ENCODE data around the gene ZDHHC23.

ZDHHC23 gene
- 11.2 to 17.0 reads per million in 2 experiments for total RNA-seq

DNA sequence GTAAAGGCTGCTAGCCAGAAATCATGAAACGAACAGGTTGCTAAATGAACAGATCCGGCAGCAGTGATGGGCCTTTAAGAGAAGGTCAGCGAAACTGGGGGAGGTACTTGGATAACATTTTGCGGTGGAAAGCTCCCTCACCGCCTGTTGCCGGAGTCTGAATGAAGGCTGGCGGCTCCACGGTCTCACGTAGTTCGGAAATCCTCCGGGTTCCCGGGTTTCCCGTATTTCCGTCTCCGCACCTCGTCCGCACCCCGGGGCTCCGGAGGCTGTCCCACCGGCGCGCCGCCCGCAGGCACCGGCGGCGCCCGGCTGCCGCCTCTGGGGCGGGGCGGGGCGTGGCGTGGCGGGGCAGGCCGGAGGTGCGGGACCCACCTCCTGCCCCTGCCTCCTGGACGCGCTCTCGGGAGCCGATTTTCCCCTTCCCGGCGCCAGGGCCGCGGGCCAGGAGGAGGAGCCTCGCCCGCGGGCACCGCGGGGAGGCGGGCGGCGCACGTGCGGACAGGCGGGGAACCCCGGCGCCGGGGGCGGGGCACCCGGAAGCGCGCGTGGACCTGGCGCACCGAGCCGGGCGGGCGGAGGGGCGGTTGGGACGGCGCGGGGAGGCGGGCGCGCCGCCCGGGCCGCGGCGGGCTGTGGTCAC is at the start of gene ZDHHC23:
Gene ZDHHC23, plus strand, starts transcription at position 642 of the 643 bp plus-strand sequence. CDS start 790 bp downstream, outside the sequence.
- peak; percentile 56 for DNase-seq (ENCODE audit: low read depth)

DNA sequence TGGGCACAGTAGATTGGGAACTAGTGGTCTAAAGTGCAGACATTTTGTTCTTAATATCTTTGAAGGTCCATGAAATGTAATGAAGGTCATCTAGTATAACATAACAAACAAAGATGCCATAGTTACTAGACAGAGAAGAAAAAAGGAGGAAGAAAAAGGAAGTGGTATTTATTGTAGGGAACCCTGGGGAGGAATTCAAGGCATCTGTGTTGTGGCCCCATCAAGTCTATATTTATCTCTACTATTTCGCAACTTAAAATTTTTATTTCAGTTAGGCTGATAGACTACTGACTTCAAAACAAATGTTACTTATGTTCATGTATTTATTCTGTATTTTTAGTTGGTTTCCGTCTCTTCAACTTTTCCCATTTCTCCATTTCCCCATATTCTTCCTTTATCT is 48.9 kb upstream of the ZDHHC23 start:
- DNase-seq (ENCODE audit: low read depth) = no peak

- no peak for DNase-seq (ENCODE audit: low read depth)
These were observed 41.2 kb upstream of the ZDHHC23 start for GRCh38 chr3:113906568-113907140.

- no peak for DNase-seq (ENCODE audit: low read depth)
These were observed 39.7 kb upstream of the ZDHHC23 start for GRCh38 chr3:113908133-113908532.

- DNase-seq (ENCODE audit: low read depth) = no peak
These were observed 36.8 kb upstream of the ZDHHC23 start for GRCh38 chr3:113910966-113911365.

DNA sequence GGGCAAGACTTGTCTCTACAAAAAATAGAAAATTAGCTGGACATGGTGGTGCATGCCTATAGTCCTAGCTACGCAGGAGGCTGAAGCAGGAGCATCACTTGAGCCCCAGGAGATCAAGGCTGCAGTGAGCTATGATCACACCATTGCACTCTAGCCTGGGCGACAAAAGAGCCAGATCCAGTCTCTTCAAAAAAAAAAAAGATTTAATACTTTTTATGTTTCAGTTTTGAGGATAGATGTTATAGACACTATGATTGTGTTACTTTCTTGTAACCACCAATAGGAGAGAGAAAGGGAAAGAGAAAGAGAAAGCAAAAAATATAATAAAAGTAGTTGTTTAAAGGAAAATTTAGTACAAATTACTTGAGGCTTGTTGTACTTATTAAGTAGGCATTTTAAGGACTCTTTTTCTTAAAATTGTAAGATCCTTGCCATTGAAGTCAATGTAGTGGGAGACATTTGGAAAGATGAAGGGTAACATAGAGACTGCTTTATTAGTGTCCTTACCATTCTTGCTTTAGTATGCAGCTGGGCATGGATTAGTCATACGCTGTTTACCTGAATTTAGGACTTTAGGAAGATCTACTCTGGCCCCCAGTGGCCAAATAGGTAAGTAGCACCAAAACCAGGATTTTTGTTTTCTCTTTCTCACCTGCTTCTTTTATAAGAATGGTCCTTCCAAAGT is 35.1 kb upstream of the ZDHHC23 start:
- no peak for DNase-seq (ENCODE audit: low read depth)

- no peak for DNase-seq (ENCODE audit: low read depth)
These were observed 33.2 kb upstream of the ZDHHC23 start for GRCh38 chr3:113914646-113915045.

- no peak for DNase-seq (ENCODE audit: low read depth)
These were observed 20.3 kb upstream of the ZDHHC23 start for GRCh38 chr3:113927556-113927955.

GRCh38 chr3:113946831-113947230 is 982 bp upstream of the ZDHHC23 start:
- no peak for DNase-seq (ENCODE audit: low read depth)

DNA sequence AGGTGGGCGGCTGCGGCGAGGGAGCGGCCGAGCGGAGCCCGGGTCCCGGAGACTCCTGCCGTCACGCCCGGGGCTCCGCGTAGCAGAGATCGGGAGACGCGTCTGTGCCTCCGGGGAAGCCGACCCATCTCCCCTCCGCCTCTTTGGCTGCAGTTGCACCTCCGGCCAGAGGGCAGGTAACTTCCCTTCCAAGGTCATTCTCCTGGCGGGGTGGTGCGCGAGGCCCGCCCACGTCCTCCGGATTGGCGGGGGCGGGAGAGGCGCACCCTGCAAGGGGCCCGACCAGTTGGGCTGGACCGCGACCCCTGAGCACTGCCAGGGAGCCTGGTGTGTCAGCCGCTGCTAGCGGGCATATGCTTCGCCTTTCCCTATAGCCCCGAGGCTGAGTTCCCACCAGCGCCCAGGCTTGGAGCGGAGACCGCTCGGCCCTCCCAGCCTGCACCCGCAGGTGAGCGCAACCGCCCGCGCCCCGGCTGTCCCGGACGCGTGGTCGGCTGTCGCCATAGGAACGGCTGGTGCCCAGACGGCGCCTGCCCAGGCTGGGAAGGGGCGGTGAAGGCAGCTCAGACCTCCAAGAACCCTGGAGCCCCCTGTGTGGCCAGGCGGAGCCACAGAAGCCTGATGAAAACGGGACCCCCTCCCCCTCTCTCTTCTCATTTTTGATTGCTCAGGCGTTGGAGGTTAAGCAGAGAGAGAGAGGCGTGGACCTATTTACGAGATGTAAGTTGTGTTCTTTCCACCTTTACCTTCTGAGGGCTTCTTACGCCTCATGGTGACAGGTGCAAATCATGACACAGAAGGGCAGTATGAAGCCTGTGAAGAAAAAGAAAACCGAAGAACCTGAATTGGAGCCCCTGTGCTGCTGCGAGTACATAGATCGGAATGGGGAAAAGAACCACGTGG is 453 bp downstream of the ZDHHC23 start:
- DNase-seq (ENCODE audit: low read depth) = no peak

DNA sequence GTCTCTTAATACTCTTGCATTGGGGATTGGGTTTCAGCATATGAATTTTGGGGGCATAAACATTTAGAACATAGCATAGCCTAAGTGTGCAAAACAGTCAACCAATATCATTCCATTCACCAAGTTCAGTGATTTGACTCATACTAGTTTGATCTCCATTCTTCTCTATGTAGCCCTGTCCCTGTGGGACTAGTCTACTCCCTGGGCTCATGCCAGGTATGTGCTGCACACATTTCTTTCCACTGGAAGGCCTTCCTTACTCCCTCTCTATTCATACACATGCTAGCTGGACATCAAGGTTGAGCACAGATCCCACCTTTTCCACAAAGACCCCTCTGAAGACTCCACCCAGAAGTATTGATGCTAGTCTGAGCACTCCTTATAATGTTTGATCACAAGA is 5.1 kb downstream of the ZDHHC23 start:
- no peak for DNase-seq (ENCODE audit: low read depth)

- no peak for DNase-seq (ENCODE audit: low read depth)
These were observed 5.9 kb downstream of the ZDHHC23 start for GRCh38 chr3:113953677-113954076.

DNA sequence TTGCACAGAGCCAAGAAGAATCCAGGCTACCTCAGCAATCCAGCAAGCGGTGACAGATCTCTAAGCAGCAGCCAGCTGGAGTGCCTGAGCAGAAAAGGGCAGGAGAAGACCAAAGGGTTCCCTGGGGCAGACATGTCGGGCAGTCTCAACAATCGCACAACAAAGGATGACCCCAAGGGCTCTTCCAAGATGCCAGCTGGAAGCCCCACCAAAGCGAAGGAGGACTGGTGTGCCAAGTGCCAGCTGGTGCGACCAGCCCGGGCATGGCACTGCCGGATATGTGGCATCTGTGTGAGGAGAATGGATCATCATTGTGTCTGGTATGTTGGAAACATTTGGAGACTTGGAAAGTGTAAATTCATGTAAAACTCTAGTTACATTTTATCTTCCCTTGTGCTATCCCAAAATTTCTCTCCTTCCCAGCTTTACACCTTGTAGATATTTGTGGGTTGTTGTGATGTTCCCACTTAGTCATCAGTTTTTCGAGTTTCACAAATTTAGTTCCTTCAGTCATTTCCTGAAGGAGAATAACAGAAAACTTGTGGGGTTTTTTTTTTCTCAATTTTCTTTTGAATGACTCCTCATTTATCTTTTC is 6.4 kb downstream of the ZDHHC23 start:
- no peak for DNase-seq (ENCODE audit: low read depth)

- no peak for DNase-seq (ENCODE audit: low read depth)
These were observed 16.1 kb downstream of the ZDHHC23 start for GRCh38 chr3:113963879-113964278.

DNA sequence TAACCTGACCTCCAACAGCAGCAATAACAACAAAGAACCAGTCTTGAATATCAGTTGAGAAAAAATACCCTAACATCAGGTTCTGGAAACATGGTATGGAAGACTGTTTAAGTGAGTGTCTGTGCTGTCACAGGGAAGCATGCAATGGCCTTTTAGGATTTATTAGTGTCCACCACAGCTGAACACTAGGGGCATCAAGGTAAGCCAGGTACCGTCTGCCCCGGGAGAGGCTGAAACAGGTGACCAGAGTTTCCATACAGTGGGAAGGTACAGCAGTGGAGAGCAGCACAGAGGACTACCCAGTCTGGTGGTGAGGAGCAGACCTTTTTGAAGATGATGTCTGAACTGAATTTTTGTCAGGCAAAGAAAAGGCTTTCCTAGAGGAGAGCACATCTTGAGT is 18.4 kb downstream of the ZDHHC23 start:
- no peak for DNase-seq (ENCODE audit: low read depth)

- DNase-seq (ENCODE audit: low read depth) = no peak
These were observed 21.2 kb downstream of the ZDHHC23 start for GRCh38 chr3:113968986-113969385.

GRCh38 chr3:113977822-113978221 is 30.0 kb downstream of the ZDHHC23 start:
- DNase-seq (ENCODE audit: low read depth) = no peak

DNA sequence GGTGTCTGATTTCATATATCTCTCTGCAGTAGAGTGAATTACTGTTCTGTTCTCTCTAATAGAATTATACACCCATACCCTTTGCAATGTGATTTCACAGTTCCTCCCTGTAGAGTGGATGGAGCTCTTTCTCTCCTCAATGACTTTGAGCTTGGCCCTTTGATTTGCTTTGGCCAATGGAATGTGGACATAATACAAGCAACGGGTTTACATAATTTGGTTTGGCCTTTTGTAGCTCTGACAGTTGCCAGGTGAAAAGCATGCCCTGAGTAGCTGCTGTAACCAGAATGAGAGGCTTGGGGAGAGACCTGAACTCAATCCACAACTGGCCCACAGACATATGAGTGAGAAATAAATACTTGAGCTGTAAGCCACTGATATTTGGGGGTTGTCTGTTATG is 32.1 kb downstream of the ZDHHC23 start:
- DNase-seq (ENCODE audit: low read depth) = no peak

DNA sequence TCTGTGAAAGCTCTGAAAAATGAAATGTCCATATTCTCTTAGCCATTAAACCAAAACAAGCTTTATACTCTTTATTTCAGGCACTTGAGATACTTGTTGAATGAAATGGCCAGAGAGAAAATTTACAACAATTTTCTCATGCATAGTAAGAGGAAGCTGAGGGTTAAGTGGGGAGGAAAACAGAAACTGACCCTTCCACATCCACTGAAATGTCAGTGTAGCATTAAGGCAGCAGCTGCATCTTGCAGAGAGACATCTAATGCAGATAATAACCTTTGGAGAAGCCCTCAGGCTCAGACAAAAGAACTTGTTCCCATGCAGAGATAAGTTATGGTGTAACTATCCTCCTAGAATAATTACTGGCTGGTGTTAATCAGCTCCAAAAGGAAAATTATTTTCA is 34.0 kb downstream of the ZDHHC23 start:
- no peak for DNase-seq (ENCODE audit: low read depth)

DNA sequence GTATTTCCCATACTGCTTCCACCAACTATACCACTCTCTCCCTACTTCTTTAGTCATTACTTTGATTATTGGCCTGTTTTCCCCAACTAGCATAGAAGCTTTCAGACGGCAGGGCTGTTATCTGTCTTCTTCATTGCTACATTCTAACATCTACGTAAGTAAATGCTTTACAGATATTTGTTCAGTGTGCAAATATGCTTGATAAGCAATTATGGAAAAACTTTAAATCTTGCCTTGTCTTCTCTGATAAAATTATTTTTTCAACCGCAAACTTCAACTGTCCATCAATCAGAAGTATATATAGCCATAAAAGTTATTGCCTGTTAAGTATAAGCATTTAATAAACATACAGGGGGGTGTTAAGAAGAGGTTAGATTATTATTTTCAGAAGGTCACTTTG is 35.7 kb downstream of the ZDHHC23 start:
- DNase-seq (ENCODE audit: low read depth) = no peak

GRCh38 chr3:113985541-113985940 is 37.7 kb downstream of the ZDHHC23 start:
- no peak for DNase-seq (ENCODE audit: low read depth)

DNA sequence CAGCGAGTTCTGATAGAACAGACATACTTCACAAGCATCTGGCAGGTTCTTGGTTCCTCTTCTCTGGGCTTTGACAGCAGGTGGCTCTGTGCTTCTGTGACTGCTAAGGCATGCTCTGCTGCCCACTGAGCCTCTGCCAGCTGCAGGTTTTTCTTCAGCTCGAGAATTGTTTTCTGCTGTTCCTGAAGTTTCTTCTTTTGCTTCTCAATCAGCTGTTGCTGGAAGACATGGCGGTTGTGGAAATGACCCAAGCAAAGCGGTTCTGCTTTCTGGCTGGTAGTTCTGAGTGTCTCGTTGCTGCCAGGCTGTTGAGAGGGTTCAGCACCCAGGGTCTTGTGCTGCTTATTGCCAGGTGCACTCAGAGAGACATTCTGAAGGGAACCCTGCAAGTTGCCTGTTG is 57.7 kb downstream of the ZDHHC23 start:
- no peak for DNase-seq (ENCODE audit: low read depth)

Measured in T follicular helper cell (primary cell).